Tibial nerve (tissue), 4 donors: Measurements from ENCODE around the gene EGFR. TPM values are rescaled to one million over a fixed set of nuclear protein-coding genes. Genes with fewer than 3 reads are reported as not detected.
A peak's percentile ranks its signal among the peaks of the same experiment; 100 is the strongest.

ENCODE experiments used
- DNase-seq, 2 donors: peaks; one replicate each; pipeline ENCODE4 v3.0.0-alpha.2; 2019; ENCODE audit warnings: low spot score in 2 of 2
- H3K27ac ChIP-seq, 4 donors: fragments of 200-600 bp; sonication (generic) in 3 of 4; one replicate each; pipeline ENCODE4 v1.5.1; 2017 to 2019; ENCODE audit warnings: mild to moderate bottlenecking in 1 of 4
- H3K27me3 ChIP-seq, 2 donors: fragments of 200-600 bp; sonication (generic) in 1 of 2; one replicate each; pipeline versions ENCODE4 v1.5.1 to v1.6.0; 2017 to 2019
- H3K36me3 ChIP-seq, 3 donors: fragments of 200-600 bp; sonication (generic); one replicate each; pipeline ENCODE4 v1.5.1; 2018 to 2019
- H3K4me1 ChIP-seq, 4 donors: fragments of 200-600 bp; sonication (generic) in 3 of 4; one replicate each; pipeline ENCODE4 v1.5.1; 2017 to 2019
- H3K4me3 ChIP-seq, 4 donors: fragments of 200-600 bp; sonication (generic) in 3 of 4; one replicate each; pipeline ENCODE4 v1.5.1; 2017 to 2019; ENCODE audit warnings: mild to moderate bottlenecking in 1 of 4, moderate library complexity in 1 of 4
- H3K9me3 ChIP-seq, 4 donors: fragments of 200-600 bp; sonication (generic) in 3 of 4; one replicate each; pipeline ENCODE4 v1.5.1; 2017 to 2019
- CTCF ChIP-seq, 5 experiments: fragments of 200-600 bp in 3 of 5; fragments of 450-650 bp in 2 of 5; sonication (generic) in 3 of 5; IDR thresholded peaks; one replicate each; pipeline ENCODE4 v1.5.1; 2016 to 2019; ENCODE audit warnings: antibody characterized with exemption in 5 of 5, mild to moderate bottlenecking in 3 of 5, moderate library complexity in 2 of 5
- EP300 ChIP-seq, 2 donors: sonication (generic); formaldehyde crosslinking; IDR thresholded peaks; one replicate each; pipeline ENCODE4 v1.6.1; 2017; ENCODE audit warnings: antibody characterized with exemption in 2 of 2, mild to moderate bottlenecking in 1 of 2
- POLR2A ChIP-seq, 2 donors: fragments of 450-650 bp; IDR thresholded peaks; one replicate each; pipeline ENCODE4 v1.6.1; 2017; ENCODE audit warnings: antibody characterized with exemption in 2 of 2, mild to moderate bottlenecking in 2 of 2, moderate library complexity in 2 of 2
- WGBS, 2 donors: methylation state at CpG; one replicate each; pipeline ENCODE4 v1.1.5; 2018; 5-methylcytosine and 5-hydroxymethylcytosine counted together
- total RNA-seq, 4 donors: library from RNA; depleted of rRNA; stranded (reverse); fragments of >200 nt; gene quantifications; one replicate each; pipeline ENCODE4 v1.1.0, GENCODE V29; 2016

EGFR gene
- total RNA-seq, 4 donors from 2014 or later, result 72.3 to 136 (median 127) TPM

- 88 to 90% methylated on average over 5 of the region's 5 CpGs for WGBS, 2 donors
- Histone ChIP-seq H3K4me1 (no peaks in the 10 kb centered on the region), H3K4me3 (no peak overlapping the region), H3K27ac (no peak overlapping the region), H3K36me3 (no peaks in the 10 kb centered on the region), H3K9me3 (no peaks in the 10 kb centered on the region), H3K27me3 (no peaks in the 10 kb centered on the region)
- no peak for TF ChIP-seq CTCF (IDR thresholded peaks at IDR 0.05)
- no peak for TF ChIP-seq EP300 (IDR thresholded peaks at IDR 0.05)
- no peak for TF ChIP-seq POLR2A (IDR thresholded peaks at IDR 0.05)
- no peak for DNase-seq
These were observed 227.4 kb downstream of the EGFR start for GRCh38 chr7:55246171-55246570.

GRCh38 chr7:55247428-55247827 lies 228.6 kb downstream of the EGFR start:
- H3K36me3 ChIP-seq, result no peaks in the 10 kb centered on the region
- H3K9me3 ChIP-seq, result no peaks in the 10 kb centered on the region
- H3K4me3 ChIP-seq, result no peak overlapping the region
- WGBS, 2 donors, result 74 to 86% methylated on average over 1 of the region's 1 CpG
- H3K27me3 ChIP-seq, result no peaks in the 10 kb centered on the region
- H3K27ac ChIP-seq, result no peak overlapping the region
- DNase-seq, result no peak
- no peak for TF ChIP-seq CTCF (IDR thresholded peaks at IDR 0.05)
- TF ChIP-seq EP300 (IDR thresholded peaks at IDR 0.05), result no peak
- TF ChIP-seq POLR2A (IDR thresholded peaks at IDR 0.05), result no peak
- H3K4me1 ChIP-seq, result no peaks in the 10 kb centered on the region

GRCh38 chr7:55248526-55248925 lies 229.7 kb downstream of the EGFR start:
- no peak for TF ChIP-seq POLR2A (IDR thresholded peaks at IDR 0.05)
- TF ChIP-seq CTCF (IDR thresholded peaks at IDR 0.05), result no peak
- TF ChIP-seq EP300 (IDR thresholded peaks at IDR 0.05), result no peak
- 91 to 94% methylated on average over 10 of the region's 10 CpGs for WGBS, 2 donors
- no peaks in the 10 kb centered on the region for H3K36me3 ChIP-seq
- no peak overlapping the region for H3K27ac ChIP-seq
- H3K4me1 ChIP-seq, result no peaks in the 10 kb centered on the region
- peaks cover 0 to 8% of the 10 kb centered on the region in 2 donors for H3K27me3 ChIP-seq
- DNase-seq, result no peak
- H3K9me3 ChIP-seq, result no peaks in the 10 kb centered on the region
- H3K4me3 ChIP-seq, result no peak overlapping the region

GRCh38 chr7:55249332-55249731 lies 230.5 kb downstream of the EGFR start:
- Histone ChIP-seq H3K27ac (no peak overlapping the region), H3K9me3 (no peaks in the 10 kb centered on the region), H3K4me3 (no peak overlapping the region), H3K27me3 (peaks cover 0 to 16% of the 10 kb centered on the region in 2 donors), H3K4me1 (peaks cover 0 to 3% (median 2%) of the 10 kb centered on the region in 4 donors), H3K36me3 (no peaks in the 10 kb centered on the region)
- WGBS, 2 donors, result 73 to 81% methylated on average over 8 of the region's 8 CpGs
- DNase-seq, result no peak
- TF ChIP-seq CTCF (IDR thresholded peaks at IDR 0.05) (no peak), EP300 (IDR thresholded peaks at IDR 0.05) (no peak), POLR2A (IDR thresholded peaks at IDR 0.05) (no peak)

- 54 to 66% methylated on average over 7 of the region's 7 CpGs for WGBS, 2 donors
- TF ChIP-seq POLR2A (IDR thresholded peaks at IDR 0.05) (no peak), EP300 (IDR thresholded peaks at IDR 0.05) (no peak), CTCF (IDR thresholded peaks at IDR 0.05) (peak in 3 of 5 experiments; percentile 24 to 28 (median 28))
- no peak for DNase-seq
- Histone ChIP-seq H3K27ac (no peak overlapping the region), H3K27me3 (peaks cover 0 to 20% of the 10 kb centered on the region in 2 donors), H3K36me3 (no peaks in the 10 kb centered on the region), H3K4me3 (no peak overlapping the region), H3K9me3 (no peaks in the 10 kb centered on the region), H3K4me1 (peaks cover 0 to 8% (median 7%) of the 10 kb centered on the region in 4 donors)
These were observed 231.5 kb downstream of the EGFR start for GRCh38 chr7:55250313-55250712.
